H9 (cell line): Measurements from ENCODE around the gene STK24. TPM values are rescaled to one million over a fixed set of nuclear protein-coding genes. Genes with fewer than 3 reads are reported as not detected.

Experiments used
- DNase-seq: peaks from one replicate; pipeline ENCODE4 v3.0.0-alpha.2; 2017
- H2AFZ ChIP-seq: one replicate; pipeline ENCODE4 v1.6.1; 2013; ENCODE audit warnings: mild to moderate bottlenecking, low read length, control low read depth, moderate library complexity
- H2AK5ac ChIP-seq: 2 replicates; pipeline ENCODE4 v1.6.1; 2013; ENCODE audit warnings: low read length, control low read depth, mixed read lengths; ENCODE audit not compliant: insufficient read length
- H2BK120ac ChIP-seq: one replicate; pipeline ENCODE4 v1.6.1; 2013; ENCODE audit warnings: low read depth, mild to moderate bottlenecking, low read length, control low read depth, inconsistent platforms; ENCODE audit not compliant: poor library complexity, severe bottlenecking
- H2BK12ac ChIP-seq: 2 replicates; pipeline ENCODE4 v1.6.1; 2013; ENCODE audit warnings: low read length, control low read depth, mixed read lengths, low read depth; ENCODE audit not compliant: insufficient read length
- H2BK15ac ChIP-seq: 2 replicates; pipeline ENCODE4 v1.6.1; 2013; ENCODE audit warnings: low read depth, low read length, control low read depth
- H2BK20ac ChIP-seq: one replicate; pipeline ENCODE4 v1.6.1; 2013; ENCODE audit warnings: low read depth, mild to moderate bottlenecking, low read length, control low read depth, inconsistent platforms; ENCODE audit not compliant: poor library complexity, severe bottlenecking
- H2BK5ac ChIP-seq: 2 replicates; pipeline ENCODE4 v1.6.1; 2013; ENCODE audit warnings: low read length, control low read depth, mixed read lengths; ENCODE audit not compliant: insufficient read length
- H3K14ac ChIP-seq: 2 replicates; pipeline ENCODE4 v1.6.1; 2013; ENCODE audit warnings: low read length, control low read depth; ENCODE audit not compliant: insufficient read depth
- H3K18ac ChIP-seq: 2 replicates; pipeline ENCODE4 v1.6.1; 2013; ENCODE audit warnings: low read depth, mild to moderate bottlenecking, mixed read lengths, low read length, control low read depth; ENCODE audit not compliant: insufficient read length
- H3K23ac ChIP-seq: 2 replicates; pipeline ENCODE4 v1.6.1; 2013; ENCODE audit warnings: low read length, control low read depth, mixed read lengths, low read depth; ENCODE audit not compliant: insufficient read length
- H3K23me2 ChIP-seq: 2 replicates; pipeline ENCODE4 v1.6.1; 2013; ENCODE audit warnings: low read depth, mild to moderate bottlenecking, mixed read lengths, low read length, control low read depth; ENCODE audit not compliant: insufficient read length, poor library complexity, severe bottlenecking
- H3K27ac ChIP-seq: 2 replicates; pipeline ENCODE4 v1.5.1; 2013; ENCODE audit warnings: low read length, control low read depth, mixed read lengths, low read depth; ENCODE audit not compliant: insufficient read length
- H3K27me3 ChIP-seq: 2 replicates; pipeline ENCODE4 v1.6.1; 2013; ENCODE audit warnings: low read length, control low read depth, inconsistent platforms; ENCODE audit not compliant: insufficient read depth
- H3K4ac ChIP-seq: 2 replicates; pipeline ENCODE4 v1.6.1; 2013; ENCODE audit warnings: low read depth, mild to moderate bottlenecking, control low read depth, inconsistent platforms, low read length, moderate library complexity
- H3K4me1 ChIP-seq: 2 replicates; pipeline ENCODE4 v1.6.1; 2013; ENCODE audit warnings: low read length, control low read depth, inconsistent platforms; ENCODE audit not compliant: insufficient read depth
- H3K4me2 ChIP-seq: 2 replicates; pipeline ENCODE4 v1.6.1; 2013; ENCODE audit warnings: low read length, control low read depth, mixed read lengths; ENCODE audit not compliant: insufficient read length, insufficient read depth
- H3K56ac ChIP-seq: 2 replicates; pipeline ENCODE4 v1.6.1; 2013; ENCODE audit warnings: low read depth, mild to moderate bottlenecking, mixed read lengths, low read length, control low read depth; ENCODE audit not compliant: insufficient read length
- H3K79me1 ChIP-seq: 2 replicates; pipeline ENCODE4 v1.6.1; 2013; ENCODE audit warnings: low read depth, mild to moderate bottlenecking, moderate library complexity, low read length, control low read depth, inconsistent platforms; ENCODE audit not compliant: insufficient read depth, poor library complexity, severe bottlenecking
- H3K79me2 ChIP-seq: 2 replicates; pipeline ENCODE4 v1.6.1; 2013; ENCODE audit warnings: low read length, control low read depth, inconsistent platforms; ENCODE audit not compliant: insufficient read depth
- H3K9ac ChIP-seq: 2 replicates; pipeline ENCODE4 v1.6.1; 2013; ENCODE audit warnings: low read length, control low read depth, mixed read lengths; ENCODE audit not compliant: insufficient read length; ENCODE audit errors: extremely low read depth
- H3K9me3 ChIP-seq: one replicate; pipeline ENCODE4 v1.6.1; 2013; ENCODE audit warnings: low read depth, low read length, inconsistent platforms; ENCODE audit not compliant: control insufficient read depth
- H3T11ph ChIP-seq: one replicate; pipeline ENCODE4 v1.6.1; 2013; ENCODE audit warnings: mild to moderate bottlenecking, low read length, control low read depth, inconsistent platforms
- H4K20me1 ChIP-seq: one replicate; pipeline ENCODE4 v1.6.1; 2013; ENCODE audit not compliant: control insufficient read depth, insufficient read length, insufficient read depth
- H4K5ac ChIP-seq: 2 replicates; pipeline ENCODE4 v1.6.1; 2013; ENCODE audit warnings: low read depth, mild to moderate bottlenecking, mixed read lengths, low read length, control low read depth; ENCODE audit not compliant: insufficient read length
- H4K8ac ChIP-seq: replicated peaks from 2 replicates; pipeline ENCODE4 v1.6.1; 2013; ENCODE audit warnings: low read length, control low read depth, mixed read lengths, low read depth; ENCODE audit not compliant: insufficient read length
- H4K91ac ChIP-seq: 2 replicates; pipeline ENCODE4 v1.6.1; 2013; ENCODE audit warnings: low read depth, mild to moderate bottlenecking, moderate library complexity, mixed read lengths, low read length, control low read depth; ENCODE audit not compliant: insufficient read length
- H3K27ac Mint-ChIP-seq, 3 experiments: 2 replicates in 2 of 3; 3 replicates in 1 of 3; pipeline ENCODE4 v1.8.0; 2020 to 2021; ENCODE audit warnings: mixed read lengths in 3 of 3, mild to moderate bottlenecking in 1 of 3, moderate library complexity in 1 of 3
- H3K27me3 Mint-ChIP-seq: 2 replicates; pipeline ENCODE4 v1.8.0; 2021; ENCODE audit warnings: low read depth, mild to moderate bottlenecking, moderate library complexity, mixed read lengths
- H3K36me3 Mint-ChIP-seq, 3 experiments: 2 replicates in 2 of 3; 3 replicates in 1 of 3; pipeline ENCODE4 v1.8.0; 2020 to 2021; ENCODE audit warnings: low read depth in 3 of 3, mixed read lengths in 3 of 3; ENCODE audit not compliant: insufficient read depth in 1 of 3
- H3K4me1 Mint-ChIP-seq, 2 experiments: 2 replicates each; pipeline ENCODE4 v1.8.0; 2020; ENCODE audit warnings: mixed read lengths in 2 of 2
- H3K4me3 Mint-ChIP-seq, 2 experiments: 2 replicates in 1 of 2; 3 replicates in 1 of 2; pipeline ENCODE4 v1.8.0; 2020 to 2021; ENCODE audit warnings: mild to moderate bottlenecking in 2 of 2, mixed read lengths in 2 of 2, moderate library complexity in 1 of 2
- H3K9me3 Mint-ChIP-seq, 2 experiments: 2 replicates in 1 of 2; 3 replicates in 1 of 2; pipeline ENCODE4 v1.8.0; 2020; ENCODE audit warnings: mild to moderate bottlenecking in 2 of 2, mixed read lengths in 2 of 2, moderate library complexity in 1 of 2
- CTCF ChIP-seq: fragments of 200-600 bp; sonication (generic); conservative IDR thresholded peaks from 3 replicates; pipeline ENCODE4 v1.8.0; 2021; ENCODE audit warnings: antibody characterized with exemption, mild to moderate bottlenecking
- WGBS: extraction: QIAGEN DNeasy Blood & Tissue Kit; methylation state at CpG from one replicate; pipeline ENCODE4 v1.1.7; 2013; ENCODE audit warnings: missing lambda C conversion rate, low lambda C conversion rate, mixed read lengths; ENCODE audit not compliant: insufficient read length; ENCODE audit errors: extremely low coverage; 5-methylcytosine and 5-hydroxymethylcytosine counted together
- total RNA-seq: library from RNA; stranded (reverse); gene quantifications from 2 replicates; pipeline ENCODE4 v1.2.1, GENCODE V29; 2021

STK24 gene
- total RNA-seq, 1 experiment from 2014 or later, result 134 TPM

DNA sequence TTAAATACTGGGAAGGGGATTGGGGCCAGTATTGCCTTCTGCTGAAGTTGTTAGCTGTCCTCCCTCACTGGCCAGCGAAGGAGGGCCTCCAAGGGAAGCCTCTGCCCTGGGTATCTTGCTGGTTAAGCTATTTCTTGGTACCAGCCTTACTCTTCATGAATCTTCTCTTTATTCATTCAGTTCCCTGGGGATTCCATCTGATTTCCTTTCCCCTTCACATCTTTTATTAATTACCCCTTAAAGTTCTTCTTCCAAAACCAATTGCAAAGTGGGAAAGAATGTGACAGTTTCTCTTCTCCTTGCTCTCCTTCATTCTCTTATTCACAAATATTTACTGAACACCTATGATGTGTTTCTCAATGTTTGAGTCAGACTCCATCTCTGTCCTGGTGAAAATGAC is 36.7 kb upstream of the STK24 start:
- no peak overlapping the region for H2BK15ac ChIP-seq
- H3K4ac ChIP-seq, result no peak overlapping the region
- no peak overlapping the region for H3K56ac ChIP-seq
- no peak overlapping the region for H3K14ac ChIP-seq
- H3K9ac ChIP-seq, result no peak overlapping the region
- no peaks in the 10 kb centered on the region for H3K4me1 Mint-ChIP-seq
- peaks cover 3% of the 10 kb centered on the region for H4K20me1 ChIP-seq
- peaks cover 3% of the 10 kb centered on the region for H3K27me3 Mint-ChIP-seq
- no peak overlapping the region for H4K8ac ChIP-seq
- H3K4me1 ChIP-seq, result no peaks in the 10 kb centered on the region
- H3K18ac ChIP-seq, result no peak overlapping the region
- H3K23ac ChIP-seq, result no peak overlapping the region
- no peaks in the 10 kb centered on the region for H3K27me3 ChIP-seq
- H3K79me2 ChIP-seq, result no peaks in the 10 kb centered on the region
- H3K4me2 ChIP-seq, result no peak overlapping the region
- H3K36me3 Mint-ChIP-seq, result no peaks in the 10 kb centered on the region
- no peak overlapping the region for H4K5ac ChIP-seq
- H3K27ac Mint-ChIP-seq, result no peak overlapping the region
- H3K9me3 ChIP-seq, result no peaks in the 10 kb centered on the region
- H3K9me3 Mint-ChIP-seq, result no peaks in the 10 kb centered on the region
- no peak for TF ChIP-seq CTCF
- no peak overlapping the region for H2AFZ ChIP-seq
- no peak overlapping the region for H2BK120ac ChIP-seq
- no peak overlapping the region for H2BK5ac ChIP-seq
- no peak overlapping the region for H3K4me3 Mint-ChIP-seq
- H3K27ac ChIP-seq, result no peak overlapping the region
- H2AK5ac ChIP-seq, result no peak overlapping the region
- DNase-seq, result no peak
- H3K23me2 ChIP-seq, result no peaks in the 10 kb centered on the region
- H2BK20ac ChIP-seq, result no peak overlapping the region
- H4K91ac ChIP-seq, result no peak overlapping the region
- no peak overlapping the region for H2BK12ac ChIP-seq
- no peak overlapping the region for H3T11ph ChIP-seq
- H3K79me1 ChIP-seq, result no peaks in the 10 kb centered on the region
- no CpG with 5 or more reads among the region's 1 CpG for WGBS
